Heart left ventricle (tissue), 16 donors: ENCODE data around the gene SH3BP4. TPM values are rescaled to one million over a fixed set of nuclear protein-coding genes. Genes with fewer than 3 reads are reported as not detected.

ENCODE experiments used
- ATAC-seq, 4 donors: fragments of 200-7000 bp; cut with Tn5 transposase; one replicate each; pipeline ENCODE4 v1.9.1; 2020 to 2022; ENCODE audit warnings: moderate library complexity in 4 of 4, mild to moderate bottlenecking in 3 of 4, moderate number of reproducible peaks in 1 of 4
- DNase-seq, 5 donors: peaks; one replicate each; pipeline ENCODE4 v3.0.0-alpha.2; 2020
- H3K27ac ChIP-seq, 12 donors: fragments of 200-600 bp; sonication (generic) in 4 of 12; one replicate each; pipeline versions ENCODE4 v1.5.0 to v1.8.0; 2016 to 2022; ENCODE audit warnings: mild to moderate bottlenecking in 2 of 12
- H3K27me3 ChIP-seq, 9 donors: fragments of 200-600 bp; sonication (generic) in 2 of 9; one replicate each; pipeline versions ENCODE4 v1.5.1 to v1.8.0; 2016 to 2022; ENCODE audit warnings: mild to moderate bottlenecking in 3 of 9
- H3K36me3 ChIP-seq, 9 donors: fragments of 200-600 bp; sonication (generic) in 2 of 9; one replicate each; pipeline versions ENCODE4 v1.5.0 to v1.8.0; 2018 to 2022; ENCODE audit warnings: mild to moderate bottlenecking in 2 of 9
- H3K4me1 ChIP-seq, 12 donors: fragments of 200-600 bp; sonication (generic) in 4 of 12; one replicate each; pipeline versions ENCODE4 v1.5.0 to v1.8.0; 2016 to 2022; ENCODE audit warnings: mild to moderate bottlenecking in 3 of 12
- H3K4me3 ChIP-seq, 12 donors: fragments of 200-600 bp; sonication (generic) in 4 of 12; one replicate each; pipeline versions ENCODE4 v1.5.0 to v1.8.0; 2017 to 2022; ENCODE audit warnings: mild to moderate bottlenecking in 9 of 12, moderate library complexity in 4 of 12
- H3K9me3 ChIP-seq, 12 donors: fragments of 200-600 bp; sonication (generic) in 4 of 12; one replicate each; pipeline versions ENCODE4 v1.5.0 to v1.8.0; 2016 to 2022; ENCODE audit warnings: mild to moderate bottlenecking in 1 of 12
- POLR2A ChIP-seq, 2 donors: fragments of 450-650 bp; IDR thresholded peaks; one replicate each; pipeline ENCODE4 v1.6.1; 2017; ENCODE audit warnings: antibody characterized with exemption in 2 of 2, mild to moderate bottlenecking in 2 of 2, moderate library complexity in 2 of 2
- WGBS, 4 donors: extraction: QIAGEN DNeasy Blood & Tissue Kit in 2 of 4; methylation state at CpG; one replicate each; pipeline versions ENCODE4 v1.1.5 to v1.1.7; 2013 to 2018; 5-methylcytosine and 5-hydroxymethylcytosine counted together
- intact Hi-C, 10 donors: fragments of 100-400 bp; cut with DNase I; formaldehyde crosslinking; loops; one replicate each; pipeline versions ENCODE4 v1.11.1 to v1.14.2; 2022
- polyA plus RNA-seq, 2 donors: library from polyadenylated mRNA; stranded (reverse); fragments of 200-250 nt; gene quantifications; one replicate each; pipeline ENCODE4 v1.2.3, GENCODE V29; 2013
- total RNA-seq, 9 donors: library from RNA; depleted of rRNA in 2 of 9; stranded (reverse); fragments of >200 nt in 2 of 9; fragmentation: NEBNext Ultra II Directional in 3 of 9; extraction: Animal tissue kit (Norgen Biotek cat#: 25700) in 3 of 9; gene quantifications; one replicate each; pipeline versions ENCODE4 v1.1.0 to v1.2.4, GENCODE V29; 2016 to 2023
- TF ChIP-seq, protein P1 (sequence below), 12 donors: fragments of 200-600 bp; sonication (generic) in 4 of 12; IDR thresholded peaks; one replicate each; pipeline versions ENCODE4 v1.5.0 to v1.8.0; 2018 to 2022; ENCODE audit warnings: antibody characterized with exemption in 12 of 12, mild to moderate bottlenecking in 5 of 12
- donor health status: ischemic (EF 13 %, LVEDD 7.1; RV severe dilation, severe dysfunction).
- donor health status: healthy with polysubstance abuse.
- donor health status: DM: no; HTN: yes; CAD: no.
- donor health status: DM: no; HTN: no; CAD: no.
- donor health status: ischemic (EF 25% LVEDD 6.9; RV normal size, moderate dysfunction).
- donor health status: ischemic (EF 25% LVEDD 5.7; RV mildly dilated, moderate dysfunction).
- donor health status: healthy.
- donor health status: DM: yes; HTN: yes; CAD: no.
- donor health status: ischemic (EF 35%, LVEDD 5.7; RV mildly dilated, moderate dysfunction).
- donor health status: nonischemic (EF 11% LVEDD 7.7; RV severe dilation, severe dysfunction).
- donor health status: DM: yes; HTN: yes; CAD: no.
- donor health status: PGD.
- donor health status: ischemic (EF 29% LVEDD 5.4; RV normal size, mild dysfunction).
- donor health status: nonischemic (EF 23%, LVEDD 6.1; RV moderate dilation, normal function).

Gene SH3BP4
- total and polyA plus RNA-seq, 11 donors, result 5.4 to 33.5 (median 12.4) TPM

DNA sequence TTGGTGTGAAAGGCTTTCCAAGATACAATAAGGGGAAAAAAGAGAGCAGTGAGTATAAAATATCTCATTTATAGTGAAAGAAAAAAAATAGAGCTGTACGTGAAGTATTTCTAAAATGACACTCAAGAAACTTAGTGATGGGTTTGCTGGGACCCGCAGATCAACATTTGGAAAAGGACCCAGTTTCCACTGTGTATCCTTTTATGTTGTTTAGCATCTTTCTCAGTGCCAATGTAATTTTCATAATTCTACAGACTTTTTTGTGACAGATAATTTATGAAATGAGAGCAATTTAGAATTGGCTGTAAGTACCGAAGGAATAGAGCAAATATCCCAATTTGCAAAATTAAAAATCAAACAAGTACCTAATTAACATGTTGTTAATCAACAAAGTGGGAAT lies 116.9 kb downstream of the SH3BP4 start:
- no peaks in the 10 kb centered on the region for H3K9me3 ChIP-seq
- H3K4me3 ChIP-seq, result no peak overlapping the region
- intact Hi-C loops, result no loop called here
- no peak overlapping the region for H3K27ac ChIP-seq
- WGBS, 4 donors, result 79 to 98% (median 97%) methylated on average over 3 of the region's 3 CpGs
- no peak for ATAC-seq
- H3K27me3 ChIP-seq, result no peaks in the 10 kb centered on the region
- no peak for DNase-seq
- no peaks in the 10 kb centered on the region for H3K36me3 ChIP-seq
- H3K4me1 ChIP-seq, result peaks cover 0 to 16% (median 3%) of the 10 kb centered on the region in 12 donors
- no peak for TF ChIP-seq POLR2A (IDR thresholded peaks at IDR 0.05)
- TF ChIP-seq, protein P1, sequence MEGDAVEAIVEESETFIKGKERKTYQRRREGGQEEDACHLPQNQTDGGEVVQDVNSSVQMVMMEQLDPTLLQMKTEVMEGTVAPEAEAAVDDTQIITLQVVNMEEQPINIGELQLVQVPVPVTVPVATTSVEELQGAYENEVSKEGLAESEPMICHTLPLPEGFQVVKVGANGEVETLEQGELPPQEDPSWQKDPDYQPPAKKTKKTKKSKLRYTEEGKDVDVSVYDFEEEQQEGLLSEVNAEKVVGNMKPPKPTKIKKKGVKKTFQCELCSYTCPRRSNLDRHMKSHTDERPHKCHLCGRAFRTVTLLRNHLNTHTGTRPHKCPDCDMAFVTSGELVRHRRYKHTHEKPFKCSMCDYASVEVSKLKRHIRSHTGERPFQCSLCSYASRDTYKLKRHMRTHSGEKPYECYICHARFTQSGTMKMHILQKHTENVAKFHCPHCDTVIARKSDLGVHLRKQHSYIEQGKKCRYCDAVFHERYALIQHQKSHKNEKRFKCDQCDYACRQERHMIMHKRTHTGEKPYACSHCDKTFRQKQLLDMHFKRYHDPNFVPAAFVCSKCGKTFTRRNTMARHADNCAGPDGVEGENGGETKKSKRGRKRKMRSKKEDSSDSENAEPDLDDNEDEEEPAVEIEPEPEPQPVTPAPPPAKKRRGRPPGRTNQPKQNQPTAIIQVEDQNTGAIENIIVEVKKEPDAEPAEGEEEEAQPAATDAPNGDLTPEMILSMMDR (IDR thresholded peaks at IDR 0.05), result no peak

DNA sequence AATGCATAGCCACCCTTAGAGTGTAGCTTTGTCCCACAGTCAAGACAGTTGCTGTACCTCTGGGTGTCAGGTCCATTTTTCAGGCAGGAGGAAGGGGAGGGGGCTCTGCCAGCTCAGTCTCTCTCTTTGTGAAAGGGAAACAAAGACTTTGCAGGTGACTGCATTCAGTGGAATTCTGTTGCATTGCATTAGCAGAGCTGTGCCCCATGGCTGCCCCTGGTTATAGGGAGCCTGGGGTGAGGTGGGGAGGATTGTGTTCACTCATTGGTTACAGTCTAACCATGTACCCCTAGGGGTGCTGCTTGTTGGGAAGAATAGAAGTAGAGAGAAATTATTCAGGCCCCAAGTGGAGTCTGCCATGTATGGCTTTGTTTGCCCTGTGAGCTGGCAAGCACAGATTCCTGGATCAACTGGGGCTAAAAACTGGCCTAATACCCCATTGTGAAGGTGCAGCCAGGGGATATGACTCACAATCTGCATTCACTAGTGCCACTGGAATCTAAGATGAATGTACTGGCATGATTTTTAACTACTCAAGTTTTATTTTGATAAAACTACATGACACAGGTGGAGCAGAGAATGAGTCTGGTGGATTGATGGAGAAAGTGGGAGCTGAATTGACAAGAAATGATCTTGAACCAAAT lies 118.4 kb downstream of the SH3BP4 start:
- no peaks in the 10 kb centered on the region for H3K9me3 ChIP-seq
- H3K27ac ChIP-seq, result no peak overlapping the region
- H3K27me3 ChIP-seq, result no peaks in the 10 kb centered on the region
- intact Hi-C loops, result no loop called here
- no peaks in the 10 kb centered on the region for H3K36me3 ChIP-seq
- no peak for DNase-seq
- no peak for ATAC-seq
- TF ChIP-seq, protein P1 (IDR thresholded peaks at IDR 0.05), result no peak
- no peak for TF ChIP-seq POLR2A (IDR thresholded peaks at IDR 0.05)
- H3K4me3 ChIP-seq, result no peak overlapping the region
- peaks cover 0 to 15% (median 5%) of the 10 kb centered on the region in 12 donors for H3K4me1 ChIP-seq

DNA sequence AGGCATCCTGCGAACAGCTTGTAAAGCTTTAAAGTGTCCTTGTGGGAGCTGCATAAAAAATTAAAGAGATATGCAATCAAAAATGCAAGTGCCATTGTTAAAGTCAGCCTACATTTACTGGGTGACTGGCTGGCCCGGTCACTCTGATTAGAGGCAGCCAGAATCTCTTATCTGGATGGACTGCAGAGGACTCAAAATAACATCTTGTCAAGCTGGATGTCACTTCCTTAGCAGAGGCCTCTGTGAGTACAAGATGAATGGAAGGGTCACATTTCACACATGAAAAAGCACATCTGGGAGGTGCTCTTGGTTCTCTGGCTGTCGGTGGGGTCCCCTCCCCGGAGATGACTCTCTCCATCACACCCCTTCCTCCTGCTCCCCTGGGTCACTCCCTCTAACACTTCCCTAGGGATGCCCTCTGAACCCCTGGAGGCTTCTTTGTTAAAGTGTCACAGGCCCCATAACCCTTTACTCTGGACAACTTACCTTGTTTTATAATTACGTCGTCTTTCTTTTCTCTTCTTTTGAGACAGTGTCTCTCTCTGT lies 122.1 kb downstream of the SH3BP4 start:
- Histone ChIP-seq H3K4me1 (peaks cover 0 to 9% (median 5%) of the 10 kb centered on the region in 12 donors), H3K27ac (no peak overlapping the region), H3K27me3 (no peaks in the 10 kb centered on the region), H3K4me3 (no peak overlapping the region), H3K36me3 (no peaks in the 10 kb centered on the region), H3K9me3 (no peaks in the 10 kb centered on the region)
- TF ChIP-seq, protein P1 (IDR thresholded peaks at IDR 0.05), result no peak
- no peak for TF ChIP-seq POLR2A (IDR thresholded peaks at IDR 0.05)
- intact Hi-C loops, result no loop called here
- ATAC-seq (peak; percentile 47 to 88 (median 60)), DNase-seq (no peak)
- WGBS, 4 donors, result 25 to 39% (median 34%) methylated on average over 6 of the region's 6 CpGs

DNA sequence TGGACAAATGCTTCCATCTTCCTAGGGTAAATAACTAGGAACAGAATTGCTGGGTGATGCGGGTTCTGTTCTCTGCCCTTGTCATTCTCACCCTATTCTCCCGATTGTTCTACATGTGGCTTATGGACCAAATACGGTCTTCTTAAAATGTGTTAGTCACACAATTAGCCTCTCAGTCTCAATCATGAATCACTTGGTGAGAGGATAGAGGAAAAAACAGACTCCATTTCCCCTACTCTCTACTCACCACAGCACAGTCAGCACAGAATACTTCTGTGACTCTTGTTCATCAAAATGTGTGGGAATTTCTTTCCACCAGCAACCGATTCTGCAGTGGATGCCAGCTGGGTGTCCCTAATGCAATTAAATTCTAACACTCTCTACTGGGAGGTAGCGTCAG lies 125.2 kb downstream of the SH3BP4 start:
- H3K4me3 ChIP-seq, result no peak overlapping the region
- intact Hi-C loops, result no loop called here
- no peak overlapping the region for H3K27ac ChIP-seq
- H3K9me3 ChIP-seq, result no peaks in the 10 kb centered on the region
- TF ChIP-seq POLR2A (IDR thresholded peaks at IDR 0.05), result no peak
- TF ChIP-seq, protein P1 (IDR thresholded peaks at IDR 0.05), result no peak
- H3K4me1 ChIP-seq, result peaks cover 0 to 9% (median 5%) of the 10 kb centered on the region in 12 donors
- WGBS, 4 donors, result 94 to 97% (median 95%) methylated on average over 5 of the region's 5 CpGs
- ATAC-seq, result no peak
- no peaks in the 10 kb centered on the region for H3K27me3 ChIP-seq
- DNase-seq, result no peak
- H3K36me3 ChIP-seq, result no peaks in the 10 kb centered on the region
